ENCODE data around the gene BRINP1. TPM values are rescaled to one million over a fixed set of nuclear protein-coding genes. Genes with fewer than 3 reads are reported as not detected.

BRINP1 gene
- total RNA-seq, 1 experiment from 2014 or later: 14.0 TPM

DNA sequence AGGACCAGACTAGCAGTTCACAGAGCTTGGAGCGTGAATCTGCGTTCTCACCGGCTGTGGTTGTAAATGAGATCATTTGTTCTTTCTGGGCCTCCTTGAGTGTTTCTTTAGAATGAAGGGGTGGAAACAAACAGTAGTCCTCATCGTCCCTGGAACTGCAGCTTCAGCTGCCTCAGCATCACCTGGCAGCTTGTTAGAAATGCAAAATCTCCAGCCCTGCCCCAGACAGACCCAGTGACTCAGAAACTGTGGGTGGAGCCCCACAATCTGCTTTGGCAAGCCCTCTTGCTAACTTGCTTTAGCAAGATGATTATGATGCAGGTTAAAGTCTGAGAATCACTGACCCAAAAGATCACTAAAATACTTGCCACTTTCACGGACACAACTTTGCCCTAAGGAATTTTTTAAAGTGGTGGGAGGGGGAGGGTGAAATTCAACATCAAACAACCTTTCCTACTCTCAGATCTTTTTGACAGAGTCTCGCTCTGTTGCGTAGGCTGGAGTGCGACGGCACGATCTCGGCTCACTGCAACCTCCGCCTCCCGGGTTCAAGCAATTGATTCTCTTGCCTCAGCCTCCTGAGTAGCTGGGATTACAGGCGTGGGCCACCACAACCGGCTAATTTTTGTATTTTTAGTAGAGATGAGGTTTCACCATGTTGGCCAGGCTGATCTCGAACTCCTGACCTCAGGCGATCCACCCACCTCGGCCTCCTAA, 86.0 kb downstream of the BRINP1 start:
- H2AK5ac ChIP-seq (ENCODE audit: insufficient read length, low read length): no peak overlapping the region
- no peak overlapping the region for H2AFZ ChIP-seq (ENCODE audit: low read length)
- no peak overlapping the region for H2BK15ac ChIP-seq (ENCODE audit: low read depth, low read length)
- H2BK5ac ChIP-seq (ENCODE audit: insufficient read length, low read length): peak overlapping the region; percentile 43
- Mint-ChIP-seq H3K27ac (peak overlapping the region; percentile 80 to 95 (median 94)), H3K9me3 (no peaks in the 10 kb centered on the region), H3K4me3 (peak overlapping the region; percentile 52 to 66), H3K27me3 (ENCODE audit: low read depth) (no peaks in the 10 kb centered on the region), H3K36me3 (ENCODE audit: insufficient read depth in 1 of 3, low read depth in 3 of 3) (no peaks in the 10 kb centered on the region), H3K4me1 (peaks cover 55 to 71% of the 10 kb centered on the region in 2 experiments)
- peak overlapping the region; percentile 71 for H3K4me2 ChIP-seq (ENCODE audit: insufficient read depth, insufficient read length, low read length)
- no peaks in the 10 kb centered on the region; the same call in 1 of the 2 replicates for H3K79me2 ChIP-seq (ENCODE audit: insufficient read depth, low read length)
- no peak overlapping the region for H3K56ac ChIP-seq (ENCODE audit: insufficient read length, low read depth, low read length)
- peak overlapping the region; percentile 4 for H3K9ac ChIP-seq (ENCODE audit: extremely low read depth, insufficient read length, low read length)
- H4K91ac ChIP-seq (ENCODE audit: insufficient read length, low read depth, low read length): no peak overlapping the region
- H2BK12ac ChIP-seq (ENCODE audit: insufficient read length, low read depth, low read length): no peak overlapping the region
- H2BK120ac ChIP-seq (ENCODE audit: low read depth, low read length, poor library complexity, severe bottlenecking): no peak overlapping the region
- no peaks in the 10 kb centered on the region for H4K20me1 ChIP-seq (ENCODE audit: control insufficient read depth, insufficient read depth, insufficient read length)
- H4K5ac ChIP-seq (ENCODE audit: insufficient read length, low read depth, low read length): no peak overlapping the region
- H4K8ac ChIP-seq (replicated peaks; ENCODE audit: insufficient read length, low read depth, low read length): no peak overlapping the region
- H3K14ac ChIP-seq (ENCODE audit: insufficient read depth, low read length): no peak overlapping the region
- H3K23me2 ChIP-seq (ENCODE audit: insufficient read length, low read depth, low read length, poor library complexity, severe bottlenecking): peaks cover 3% of the 10 kb centered on the region
- no peak for TF ChIP-seq CTCF (conservative IDR thresholded peaks at IDR 0.05)
- no peak overlapping the region for H3K4ac ChIP-seq (ENCODE audit: low read depth, low read length)
- no peaks in the 10 kb centered on the region for H3K79me1 ChIP-seq (ENCODE audit: insufficient read depth, low read depth, low read length, poor library complexity, severe bottlenecking)
- peaks cover 7% of the 10 kb centered on the region; the same call in 1 of the 2 replicates for H3K4me1 ChIP-seq (ENCODE audit: insufficient read depth, low read length)
- no peak overlapping the region for H3K18ac ChIP-seq (ENCODE audit: insufficient read length, low read depth, low read length)
- no CpG with 5 or more reads among the region's 18 CpGs for WGBS (ENCODE audit: extremely low coverage, insufficient read length, low lambda C conversion rate)
- H3K9me3 ChIP-seq (ENCODE audit: control insufficient read depth, low read depth, low read length): no peaks in the 10 kb centered on the region
- H2BK20ac ChIP-seq (ENCODE audit: low read depth, low read length, poor library complexity, severe bottlenecking): no peak overlapping the region
- no peaks in the 10 kb centered on the region for H3K27me3 ChIP-seq (ENCODE audit: insufficient read depth, low read length)
- H3T11ph ChIP-seq (ENCODE audit: low read length): no peak overlapping the region
- H3K23ac ChIP-seq (ENCODE audit: insufficient read length, low read depth, low read length): no peak overlapping the region
- H3K27ac ChIP-seq (ENCODE audit: insufficient read length, low read depth, low read length): peak overlapping the region; percentile 95
- peak; percentile 87 for DNase-seq

Measured in H9 (cell line).